OCI-LY1 (cell line): ENCODE results near the gene MYH7.

Experiments
- H2AFZ ChIP-seq: fragments of 200-600 bp; sonication (generic), shearing (Covaris generic); 2 replicates; pipeline ENCODE4 v1.6.0; 2014; ENCODE audit warnings: antibody characterized with exemption, mild to moderate bottlenecking, low read length
- H3F3A ChIP-seq: fragments of 200-600 bp; sonication (generic), shearing (Covaris generic); 2 replicates; pipeline ENCODE4 v1.6.0; 2014; ENCODE audit warnings: mild to moderate bottlenecking, antibody characterized with exemption, low read length, moderate library complexity; ENCODE audit not compliant: insufficient read depth
- H3K27ac ChIP-seq: fragments of 200-600 bp; sonication (generic); 2 replicates; pipeline ENCODE4 v1.5.1; 2014; ENCODE audit warnings: low read length, mixed run types, mild to moderate bottlenecking, low read depth; ENCODE audit not compliant: poor library complexity, severe bottlenecking
- H3K27me3 ChIP-seq: fragments of 200-600 bp; sonication (generic); 2 replicates; pipeline ENCODE4 v1.6.0; 2014; ENCODE audit warnings: antibody characterized with exemption, mild to moderate bottlenecking, low read length, moderate library complexity; ENCODE audit not compliant: insufficient read depth
- H3K36me3 ChIP-seq: fragments of 200-600 bp; sonication (generic); 2 replicates; pipeline ENCODE4 v1.6.1; 2014; ENCODE audit warnings: mild to moderate bottlenecking, antibody characterized with exemption, low read length, moderate library complexity, mixed read lengths; ENCODE audit not compliant: insufficient read depth
- H3K4me1 ChIP-seq: fragments of 200-600 bp; sonication (generic); 2 replicates; pipeline ENCODE4 v1.5.1; 2014; ENCODE audit warnings: mild to moderate bottlenecking, low read length, moderate library complexity; ENCODE audit not compliant: insufficient read depth, severe bottlenecking
- H3K4me2 ChIP-seq: fragments of 200-600 bp; sonication (generic), shearing (Covaris generic); 2 replicates; pipeline ENCODE4 v1.6.1; 2014; ENCODE audit warnings: low read length
- H3K4me3 ChIP-seq: fragments of 200-600 bp; sonication (generic); 2 replicates; pipeline ENCODE4 v1.5.1; 2014; ENCODE audit warnings: low read length, low read depth, mild to moderate bottlenecking, mixed read lengths; ENCODE audit not compliant: poor library complexity, severe bottlenecking
- H3K79me2 ChIP-seq: fragments of 200-600 bp; shearing (Covaris generic); 2 replicates; pipeline ENCODE4 v1.6.1; 2016; ENCODE audit warnings: mixed run types, low read length, mixed read lengths; ENCODE audit not compliant: insufficient read depth
- H3K9ac ChIP-seq: fragments of 200-600 bp; sonication (generic), shearing (Covaris generic); 2 replicates; pipeline ENCODE4 v1.6.1; 2014; ENCODE audit warnings: mild to moderate bottlenecking, low read length, mixed read lengths
- H3K9me2 ChIP-seq: fragments of 200-600 bp; sonication (generic), shearing (Covaris generic); 2 replicates; pipeline ENCODE4 v1.6.1; 2014; ENCODE audit warnings: low read depth, mild to moderate bottlenecking, low read length, mixed read lengths
- H3K9me3 ChIP-seq: fragments of 200-600 bp; shearing (Covaris generic); 2 replicates; pipeline ENCODE4 v1.6.1; 2014; ENCODE audit warnings: low read length, mixed read lengths
- H4K20me1 ChIP-seq: fragments of 200-600 bp; sonication (generic), shearing (Covaris generic); 2 replicates; pipeline ENCODE4 v1.6.0; 2016; ENCODE audit warnings: mild to moderate bottlenecking, low read length; ENCODE audit not compliant: insufficient read depth
- EZH2 ChIP-seq: fragments of 200-600 bp; sonication (generic), shearing (Covaris generic); IDR thresholded peaks from 2 replicates; pipeline ENCODE4 v1.8.0; 2017; ENCODE audit warnings: borderline replicate concordance, mixed run types, mild to moderate bottlenecking, antibody characterized with exemption, low read length, moderate library complexity, mixed read lengths
- TF ChIP-seq, protein P1 (sequence below): fragments of 200-600 bp; sonication (generic), shearing (Covaris generic); IDR thresholded peaks from 2 replicates; pipeline ENCODE4 v1.5.1; 2017; ENCODE audit warnings: mild to moderate bottlenecking, antibody characterized with exemption, low read length, moderate library complexity, mixed read lengths

Gene MYH7

DNA sequence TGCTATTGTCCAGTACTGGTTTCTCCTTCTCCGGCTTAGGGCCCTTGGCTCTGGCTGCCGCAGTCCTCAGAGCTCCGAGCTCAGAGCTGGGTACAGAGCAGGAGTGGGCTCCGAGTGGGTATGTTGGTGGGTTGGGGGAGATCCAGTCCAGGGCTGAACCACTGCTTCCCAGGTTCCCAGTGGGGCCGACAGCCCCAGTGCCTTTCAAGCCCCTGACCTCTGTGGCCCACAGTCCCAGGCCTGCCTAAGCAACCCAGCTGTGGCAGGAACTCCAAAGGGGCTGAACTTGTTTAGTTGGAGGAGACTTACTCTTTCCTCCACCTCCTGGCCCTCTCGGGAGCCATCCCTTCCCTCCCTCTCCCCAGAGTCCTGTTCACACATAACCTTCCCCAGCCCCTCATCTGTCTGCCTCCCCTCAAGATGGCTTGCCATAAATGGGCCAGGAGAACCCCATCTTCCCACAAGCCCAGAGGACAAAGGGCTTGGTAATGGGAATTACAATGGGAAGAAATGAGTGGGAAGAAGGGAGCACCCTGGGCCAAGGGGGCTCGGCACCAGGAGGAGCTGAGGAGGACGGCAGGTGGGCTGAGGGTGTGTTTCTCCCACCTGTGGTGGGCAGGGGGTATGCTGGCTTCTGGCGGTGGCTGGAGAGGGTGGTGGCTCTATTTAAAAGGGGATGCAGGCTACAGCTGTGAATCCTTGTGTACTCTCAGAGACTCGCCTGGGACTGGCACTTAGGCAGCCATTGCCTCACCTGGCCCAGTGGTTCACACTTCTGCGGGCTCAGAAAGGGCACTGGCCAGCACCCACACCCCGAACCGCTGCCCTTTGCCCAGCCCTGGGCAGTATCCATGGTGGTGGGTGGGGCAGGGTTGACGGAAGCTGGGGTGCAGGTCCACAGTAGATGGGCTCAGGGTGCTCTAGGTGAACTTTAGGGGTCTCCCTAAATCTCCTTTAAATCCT lies 23.6 kb downstream of the MYH7 start:
- Histone ChIP-seq H3F3A (no peaks in the 10 kb centered on the region), H3K9me3 (no peaks in the 10 kb centered on the region), H3K9me2 (no peaks in the 10 kb centered on the region), H3K79me2 (no peaks in the 10 kb centered on the region), H3K9ac (no peak overlapping the region), H3K4me1 (no peaks in the 10 kb centered on the region), H3K4me2 (no peak overlapping the region), H3K27ac (no peak overlapping the region), H3K36me3 (no peaks in the 10 kb centered on the region), H2AFZ (no peak overlapping the region), H3K4me3 (no peak overlapping the region), H4K20me1 (no peaks in the 10 kb centered on the region), H3K27me3 (peaks cover 3% of the 10 kb centered on the region; the same call in 1 of the 2 replicates)
- TF ChIP-seq, protein P1, sequence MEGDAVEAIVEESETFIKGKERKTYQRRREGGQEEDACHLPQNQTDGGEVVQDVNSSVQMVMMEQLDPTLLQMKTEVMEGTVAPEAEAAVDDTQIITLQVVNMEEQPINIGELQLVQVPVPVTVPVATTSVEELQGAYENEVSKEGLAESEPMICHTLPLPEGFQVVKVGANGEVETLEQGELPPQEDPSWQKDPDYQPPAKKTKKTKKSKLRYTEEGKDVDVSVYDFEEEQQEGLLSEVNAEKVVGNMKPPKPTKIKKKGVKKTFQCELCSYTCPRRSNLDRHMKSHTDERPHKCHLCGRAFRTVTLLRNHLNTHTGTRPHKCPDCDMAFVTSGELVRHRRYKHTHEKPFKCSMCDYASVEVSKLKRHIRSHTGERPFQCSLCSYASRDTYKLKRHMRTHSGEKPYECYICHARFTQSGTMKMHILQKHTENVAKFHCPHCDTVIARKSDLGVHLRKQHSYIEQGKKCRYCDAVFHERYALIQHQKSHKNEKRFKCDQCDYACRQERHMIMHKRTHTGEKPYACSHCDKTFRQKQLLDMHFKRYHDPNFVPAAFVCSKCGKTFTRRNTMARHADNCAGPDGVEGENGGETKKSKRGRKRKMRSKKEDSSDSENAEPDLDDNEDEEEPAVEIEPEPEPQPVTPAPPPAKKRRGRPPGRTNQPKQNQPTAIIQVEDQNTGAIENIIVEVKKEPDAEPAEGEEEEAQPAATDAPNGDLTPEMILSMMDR, result no peak
- no peak for TF ChIP-seq EZH2

DNA sequence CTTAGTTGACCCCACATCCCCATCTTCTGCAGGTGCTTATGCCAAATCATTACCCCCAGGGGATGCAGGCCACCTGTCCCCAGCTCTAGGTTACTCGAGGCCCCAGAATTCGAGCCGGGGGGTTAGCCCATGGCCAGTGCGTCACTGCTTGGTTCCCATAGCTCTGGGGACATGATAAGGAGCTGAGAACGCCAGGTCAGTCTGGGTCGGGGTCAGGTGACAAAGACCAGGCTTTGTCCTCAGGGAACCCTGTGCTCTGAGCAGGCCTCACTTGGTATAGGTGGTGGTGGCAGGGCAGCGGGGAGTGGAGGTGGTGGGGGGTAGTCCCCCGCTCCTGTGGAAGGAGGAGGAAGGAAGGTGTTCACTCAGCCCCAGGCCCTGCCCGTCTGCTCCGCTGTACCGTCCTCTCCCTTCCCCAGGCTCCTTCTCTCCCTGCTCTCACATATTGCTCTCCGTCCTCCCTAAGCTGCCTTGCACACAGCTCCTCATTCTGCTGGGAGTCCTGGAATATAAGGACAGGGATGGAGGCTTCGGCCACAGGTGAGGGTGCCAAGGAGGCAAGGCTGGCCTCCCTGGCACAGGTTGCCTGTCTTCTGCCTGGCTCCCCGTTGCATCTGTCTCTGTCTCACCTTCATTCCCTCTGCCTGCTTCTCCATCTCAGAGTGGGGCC lies 25.4 kb downstream of the MYH7 start:
- Histone ChIP-seq H3K79me2 (no peaks in the 10 kb centered on the region), H3K4me3 (no peak overlapping the region), H2AFZ (no peak overlapping the region), H3K9ac (no peak overlapping the region), H3K27ac (no peak overlapping the region), H3K36me3 (no peaks in the 10 kb centered on the region), H3K4me2 (no peak overlapping the region), H3K27me3 (peaks cover 9% of the 10 kb centered on the region; the same call in 1 of the 2 replicates), H3K9me2 (no peaks in the 10 kb centered on the region), H3K4me1 (no peaks in the 10 kb centered on the region), H4K20me1 (no peaks in the 10 kb centered on the region), H3K9me3 (no peaks in the 10 kb centered on the region), H3F3A (no peaks in the 10 kb centered on the region)
- no peak for TF ChIP-seq EZH2
- TF ChIP-seq, protein P1, result no peak

DNA sequence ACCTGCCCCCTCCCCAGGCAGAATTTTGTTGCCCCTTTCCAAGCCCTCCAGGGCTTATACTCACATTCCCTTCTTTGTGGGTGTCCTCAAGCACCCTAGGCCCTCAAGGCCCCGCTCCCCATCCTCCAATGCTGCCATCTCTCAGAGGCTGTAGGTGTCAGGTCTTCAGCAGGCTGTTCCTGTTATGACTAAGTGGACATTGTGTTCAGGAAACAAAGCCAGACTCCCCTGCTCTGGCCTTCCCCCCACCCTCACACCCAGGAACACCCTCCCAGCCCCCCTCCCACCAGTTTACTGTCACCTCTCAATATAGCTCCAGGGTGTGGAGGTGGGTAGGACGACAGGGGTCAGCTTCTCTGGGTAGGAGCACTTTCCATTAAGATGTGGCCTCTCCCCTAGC lies 26.0 kb downstream of the MYH7 start:
- Histone ChIP-seq H3K27me3 (peaks cover 9% of the 10 kb centered on the region; the same call in 1 of the 2 replicates), H4K20me1 (no peaks in the 10 kb centered on the region), H3K9me3 (no peaks in the 10 kb centered on the region), H3K27ac (no peak overlapping the region), H3K36me3 (no peaks in the 10 kb centered on the region), H3K4me1 (no peaks in the 10 kb centered on the region), H3K4me2 (no peak overlapping the region), H3K79me2 (no peaks in the 10 kb centered on the region), H3F3A (no peaks in the 10 kb centered on the region), H2AFZ (no peak overlapping the region), H3K9me2 (no peaks in the 10 kb centered on the region), H3K4me3 (no peak overlapping the region), H3K9ac (no peak overlapping the region)
- TF ChIP-seq, protein P1, result no peak
- no peak for TF ChIP-seq EZH2
